Measurements from ENCODE around the gene CFAP20. TPM values are rescaled to one million over a fixed set of nuclear protein-coding genes. Genes with fewer than 3 reads are reported as not detected.
"Not testable (repeated sequence)": the region's sequence is repeated elsewhere in the genome, so short reads cannot be mapped to it uniquely, and the experiment has no call there.

The CFAP20 gene
- total RNA-seq, 1 donor from 2014 or later, result 45.9 TPM

- Mint-ChIP-seq H3K4me1 (ENCODE audit: low read depth) (no peaks in the 10 kb centered on the region), H3K4me3 (ENCODE audit: low read depth) (no peak overlapping the region), H3K27me3 (peaks cover 13% of the 10 kb centered on the region), H3K9me3 (ENCODE audit: low read depth) (no peaks in the 10 kb centered on the region), H3K27ac (no peak overlapping the region), H3K36me3 (ENCODE audit: insufficient read depth) (no peaks in the 10 kb centered on the region)
- TF ChIP-seq CTCF (IDR thresholded peaks at IDR 0.05; ENCODE audit: unreplicated experiment), result no peak
- no peak for DNase-seq (ENCODE audit: low spot score, unreplicated experiment)
Observed at GRCh38 chr16:58094791-58095574, 34.2 kb downstream of the CFAP20 start.

- no peak for DNase-seq (ENCODE audit: low spot score, unreplicated experiment)
- H3K27me3 Mint-ChIP-seq, result peaks cover 13% of the 10 kb centered on the region
- H3K4me3 Mint-ChIP-seq (ENCODE audit: low read depth), result no peak overlapping the region
- no peaks in the 10 kb centered on the region for H3K4me1 Mint-ChIP-seq (ENCODE audit: low read depth)
- no peaks in the 10 kb centered on the region for H3K36me3 Mint-ChIP-seq (ENCODE audit: insufficient read depth)
- no peaks in the 10 kb centered on the region for H3K9me3 Mint-ChIP-seq (ENCODE audit: low read depth)
- no peak for TF ChIP-seq CTCF (IDR thresholded peaks at IDR 0.05; ENCODE audit: unreplicated experiment)
- H3K27ac Mint-ChIP-seq, result no peak overlapping the region
Observed at GRCh38 chr16:58094026-58094425, 35.2 kb downstream of the CFAP20 start.

- not testable (repeated sequence) for H3K9me3 Mint-ChIP-seq (ENCODE audit: low read depth); H3K27ac Mint-ChIP-seq; H3K4me1 Mint-ChIP-seq (ENCODE audit: low read depth); DNase-seq (ENCODE audit: low spot score, unreplicated experiment); H3K36me3 Mint-ChIP-seq (ENCODE audit: insufficient read depth); H3K4me3 Mint-ChIP-seq (ENCODE audit: low read depth)
- H3K27me3 Mint-ChIP-seq, result peaks cover 11% of the 10 kb centered on the region
Observed at GRCh38 chr16:58090396-58090795, 38.8 kb downstream of the CFAP20 start.

GRCh38 chr16:58088091-58088490 lies 41.1 kb downstream of the CFAP20 start:
- Mint-ChIP-seq H3K36me3 (ENCODE audit: insufficient read depth) (no peaks in the 10 kb centered on the region), H3K4me1 (ENCODE audit: low read depth) (peaks cover 3% of the 10 kb centered on the region), H3K4me3 (ENCODE audit: low read depth) (no peak overlapping the region), H3K27me3 (peaks cover 11% of the 10 kb centered on the region), H3K9me3 (ENCODE audit: low read depth) (no peaks in the 10 kb centered on the region), H3K27ac (no peak overlapping the region)
- no peak for TF ChIP-seq CTCF (IDR thresholded peaks at IDR 0.05; ENCODE audit: unreplicated experiment)
- DNase-seq (ENCODE audit: low spot score, unreplicated experiment), result no peak

GRCh38 chr16:58087209-58087913 lies 41.8 kb downstream of the CFAP20 start:
- no peak for TF ChIP-seq CTCF (IDR thresholded peaks at IDR 0.05; ENCODE audit: unreplicated experiment)
- Mint-ChIP-seq H3K4me1 (ENCODE audit: low read depth) (peaks cover 3% of the 10 kb centered on the region), H3K27ac (no peak overlapping the region), H3K9me3 (ENCODE audit: low read depth) (no peaks in the 10 kb centered on the region), H3K36me3 (ENCODE audit: insufficient read depth) (no peaks in the 10 kb centered on the region), H3K4me3 (ENCODE audit: low read depth) (no peak overlapping the region), H3K27me3 (peaks cover 6% of the 10 kb centered on the region)
- no peak for DNase-seq (ENCODE audit: low spot score, unreplicated experiment)

All from progenitor cell of endocrine pancreas (in vitro differentiated cells).